Measurements from ENCODE around the gene CXCR5.

CXCR5 gene

GRCh38 chr11:118910309-118911112 is 26.8 kb downstream of the CXCR5 start:
- no peak for TF ChIP-seq CTCF (IDR thresholded peaks at IDR 0.05; ENCODE audit: insufficient read depth, missing control alignments)
- no peak for FAIRE-seq
- no peak for DNase-seq (ENCODE audit: insufficient read length, low spot score)

- TF ChIP-seq CTCF (IDR thresholded peaks at IDR 0.05; ENCODE audit: insufficient read depth, missing control alignments), result no peak
- no peak for FAIRE-seq
- DNase-seq (ENCODE audit: insufficient read length, low spot score), result no peak
Measured at GRCh38 chr11:118911113-118911879, 27.6 kb downstream of the CXCR5 start.

GRCh38 chr11:118911880-118912741 is 28.4 kb downstream of the CXCR5 start:
- DNase-seq (ENCODE audit: insufficient read length, low spot score) (no peak), FAIRE-seq (no peak)
- TF ChIP-seq CTCF (IDR thresholded peaks at IDR 0.05; ENCODE audit: insufficient read depth, missing control alignments), result no peak

GRCh38 chr11:118912742-118913410 is 29.2 kb downstream of the CXCR5 start:
- no peak for TF ChIP-seq CTCF (IDR thresholded peaks at IDR 0.05; ENCODE audit: insufficient read depth, missing control alignments)
- FAIRE-seq (no peak), DNase-seq (ENCODE audit: insufficient read length, low spot score) (no peak)

- no peak for TF ChIP-seq CTCF (IDR thresholded peaks at IDR 0.05; ENCODE audit: insufficient read depth, missing control alignments)
- no peak for FAIRE-seq
- no peak for DNase-seq (ENCODE audit: insufficient read length, low spot score)
Measured at GRCh38 chr11:118913411-118914125, 29.9 kb downstream of the CXCR5 start.

Measured in D721Med (cell line).